HepG2 (cell line): ENCODE measurements around the gene GRK5. TPM values are rescaled to one million over a fixed set of nuclear protein-coding genes. Genes with fewer than 3 reads are reported as not detected.

ENCODE experiments used
- ATAC-seq: fragments of 200-7000 bp; cut with Tn5 transposase; 3 replicates; pipeline ENCODE4 v1.9.1; 2020; ENCODE audit warnings: mild to moderate bottlenecking, moderate library complexity
- BruUV-seq: library from RNA; stranded (reverse); fragments of 400-500 nt; replicated peaks from 2 replicates; lab custom pipeline; 2021; lab: Mats Ljungman, UMichigan
- CTCF ChIA-PET: fragments of 300-600 bp; formaldehyde crosslinking; extraction: SDS; loops from one replicate; lab custom pipeline; 2021; ENCODE audit warnings: low total read pairs, inconsistent platforms, low intra/inter-chr PET ratio; lab: Yijun Ruan, JAX
- POLR2A ChIA-PET: fragments of 350-600 bp; sonication (Branson Sonifier 250); formaldehyde crosslinking; loops from one replicate; lab custom pipeline; 2020; ENCODE audit warnings: antibody characterized with exemption, inconsistent platforms; lab: Yijun Ruan, JAX
- DNase-seq: peaks from one replicate; pipeline ENCODE4 v3.0.0-alpha.2; 2015; ENCODE audit warnings: low spot score
- FAIRE-seq: peaks from 3 replicates; lab custom pipeline; 2011; peaks lifted over from hg19 to GRCh38; lab: Jason Lieb, UNC
- H2AFZ ChIP-seq: one replicate; pipeline ENCODE4 v1.6.1; 2011; ENCODE audit warnings: low read length, inconsistent platforms
- H3K27ac ChIP-seq: fragments of 300-600 bp; 3 replicates; pipeline ENCODE4 v1.8.0; 2011; ENCODE audit warnings: mixed run types, mild to moderate bottlenecking, mixed read lengths, low read length, inconsistent platforms; ENCODE audit not compliant: insufficient read depth; ENCODE audit errors: extremely low read length
- H3K27me3 ChIP-seq, 2 experiments: fragments of 200-600 bp in 1 of 2; 2 replicates in 1 of 2; 3 replicates in 1 of 2; pipeline versions ENCODE4 v1.6.0 to v1.8.0; 2011; ENCODE audit warnings: low read length in 2 of 2, mild to moderate bottlenecking in 2 of 2, moderate library complexity in 2 of 2, inconsistent platforms in 1 of 2; ENCODE audit not compliant: insufficient read depth in 2 of 2, control insufficient read depth in 1 of 2
- H3K36me3 ChIP-seq, 2 experiments: fragments of 200-600 bp in 1 of 2; replicated peaks in 1 of 2; 2 replicates in 1 of 2; 3 replicates in 1 of 2; pipeline versions ENCODE4 v1.5.1 to v1.8.0; 2011; ENCODE audit warnings: low read length in 2 of 2, inconsistent platforms in 1 of 2; ENCODE audit not compliant: insufficient read depth in 2 of 2, control insufficient read depth in 1 of 2
- H3K4me1 ChIP-seq: 2 replicates; pipeline ENCODE4 v1.5.1; 2012; ENCODE audit warnings: low read length, inconsistent platforms; ENCODE audit not compliant: insufficient read depth
- H3K4me2 ChIP-seq: 2 replicates; pipeline ENCODE4 v1.6.0; 2011; ENCODE audit warnings: low read depth, low read length, inconsistent platforms
- H3K4me3 ChIP-seq, 3 experiments: fragments of 200-600 bp in 1 of 3; sonication (generic), shearing (Covaris generic) in 1 of 3; replicated peaks in 1 of 3; 2 replicates each; pipeline ENCODE4 v1.5.1; 2011 to 2016; ENCODE audit warnings: low read length in 3 of 3, inconsistent platforms in 2 of 3, low read depth in 2 of 3, mild to moderate bottlenecking in 2 of 3, control low read depth in 1 of 3, mixed read lengths in 1 of 3; ENCODE audit not compliant: insufficient read depth in 1 of 3
- H3K79me2 ChIP-seq: one replicate; pipeline ENCODE4 v1.6.1; 2011; ENCODE audit warnings: low read length, inconsistent platforms; ENCODE audit not compliant: insufficient read depth
- H3K9ac ChIP-seq: 2 replicates; pipeline ENCODE4 v1.6.0; 2011; ENCODE audit warnings: mild to moderate bottlenecking, low read depth, low read length, inconsistent platforms; ENCODE audit not compliant: insufficient read depth
- H3K9me3 ChIP-seq: 2 replicates; pipeline ENCODE4 v1.5.1; 2012; ENCODE audit warnings: mild to moderate bottlenecking, low read length
- H4K20me1 ChIP-seq: 2 replicates; pipeline ENCODE4 v1.6.0; 2011; ENCODE audit warnings: inconsistent platforms, mild to moderate bottlenecking, low read length, moderate library complexity; ENCODE audit not compliant: insufficient read depth
- FUBP1 ChIP-seq: sonication (generic); formaldehyde crosslinking; IDR thresholded peaks from 2 replicates; pipeline ENCODE4 v1.5.1; 2020; ENCODE audit warnings: missing genetic modification reagents, mild to moderate bottlenecking, borderline replicate concordance
- GATAD2A ChIP-seq: IDR thresholded peaks from 2 replicates; pipeline ENCODE4 v1.6.1; 2016
- MED13 ChIP-seq: sonication (generic); formaldehyde crosslinking; IDR thresholded peaks from 2 replicates; pipeline ENCODE4 v1.5.0; 2020; ENCODE audit warnings: missing genetic modification reagents
- NFYC ChIP-seq: IDR thresholded peaks from 2 replicates; pipeline ENCODE4 v1.6.1; 2016; ENCODE audit warnings: missing genetic modification reagents, missing compliant biosample characterization
- NR0B2 ChIP-seq: sonication (generic); formaldehyde crosslinking; IDR thresholded peaks from 2 replicates; pipeline ENCODE4 v1.4.0; 2020; ENCODE audit warnings: mild to moderate bottlenecking, missing genetic modification reagents
- REXO4 ChIP-seq: sonication (generic); formaldehyde crosslinking; IDR thresholded peaks from 2 replicates; pipeline ENCODE4 v1.8.0; 2022; ENCODE audit warnings: missing genetic modification reagents, mild to moderate bottlenecking, borderline replicate concordance
- RORA ChIP-seq: sonication (generic); formaldehyde crosslinking; IDR thresholded peaks from 2 replicates; pipeline ENCODE4 v1.5.0; 2020; ENCODE audit warnings: mild to moderate bottlenecking, missing genetic modification reagents, moderate library complexity
- SALL2 ChIP-seq: sonication (generic); formaldehyde crosslinking; IDR thresholded peaks from 2 replicates; pipeline ENCODE4 v1.8.1; 2023; ENCODE audit warnings: mild to moderate bottlenecking, missing genetic modification reagents, inconsistent platforms
- SETDB1 ChIP-seq: sonication (generic); formaldehyde crosslinking; IDR thresholded peaks from 2 replicates; pipeline ENCODE4 v1.5.1; 2020; ENCODE audit warnings: missing genetic modification reagents, mild to moderate bottlenecking, borderline replicate concordance
- YY1 ChIP-seq: IDR thresholded peaks from 2 replicates; pipeline ENCODE4 v1.6.1; 2011; ENCODE audit warnings: low read length, low read depth, moderate library complexity, mild to moderate bottlenecking; ENCODE audit not compliant: insufficient read depth, insufficient replicate concordance
- ZKSCAN5 ChIP-seq: sonication (generic); formaldehyde crosslinking; IDR thresholded peaks from 2 replicates; pipeline ENCODE4 v1.5.1; 2020; ENCODE audit warnings: mild to moderate bottlenecking, missing genetic modification reagents
- ZMYM2 ChIP-seq: sonication (generic); formaldehyde crosslinking; IDR thresholded peaks from 2 replicates; pipeline ENCODE4 v1.8.0; 2022; ENCODE audit warnings: mild to moderate bottlenecking, missing genetic modification reagents
- ZNF136 ChIP-seq: sonication (generic); formaldehyde crosslinking; IDR thresholded peaks from 2 replicates; pipeline ENCODE4 v1.8.1; 2022; ENCODE audit warnings: low read depth, mild to moderate bottlenecking, moderate library complexity, missing genetic modification reagents
- ZNF280B ChIP-seq: sonication (generic); formaldehyde crosslinking; IDR thresholded peaks from 2 replicates; pipeline ENCODE4 v1.5.0; 2020; ENCODE audit warnings: missing genetic modification reagents, mild to moderate bottlenecking, borderline replicate concordance
- ZNF460 ChIP-seq: sonication (generic); formaldehyde crosslinking; IDR thresholded peaks from 2 replicates; pipeline ENCODE4 v1.5.1; 2020; ENCODE audit warnings: missing genetic modification reagents, mild to moderate bottlenecking, borderline replicate concordance
- ZNF615 ChIP-seq: sonication (generic); formaldehyde crosslinking; IDR thresholded peaks from 2 replicates; pipeline ENCODE4 v1.5.0; 2020; ENCODE audit warnings: mild to moderate bottlenecking, missing genetic modification reagents, borderline replicate concordance
- ZNF629 ChIP-seq: sonication (generic); formaldehyde crosslinking; conservative IDR thresholded peaks from 2 replicates; pipeline ENCODE4 v1.5.0; 2020; ENCODE audit warnings: missing genetic modification reagents
- ZNF891 ChIP-seq: sonication (generic); formaldehyde crosslinking; IDR thresholded peaks from 2 replicates; pipeline ENCODE4 v1.5.0; 2020; ENCODE audit warnings: mild to moderate bottlenecking, missing genetic modification reagents
- WGBS: methylation state at CpG from one replicate; pipeline ENCODE4 v1.1.6; 2017; ENCODE audit warnings: low lambda C conversion rate; 5-methylcytosine and 5-hydroxymethylcytosine counted together
- in situ Hi-C: cut with HindIII; loops from 2 replicates; pipeline ENCODE4 v1.10.0; 2017; ENCODE audit warnings: low pct_unique_long_range_greater_than_20kb; ENCODE audit not compliant: extremely low pct_ligation_motif_present
- intact Hi-C: fragments of 100-400 bp; cut with micrococcal nuclease; formaldehyde crosslinking; loops from one replicate; pipeline ENCODE4 v1.10.0; 2022; ENCODE audit not compliant: unreplicated experiment
- polyA plus RNA-seq, 8 experiments: library from polyadenylated mRNA; depleted of rRNA in 3 of 8; stranded (reverse) in 7 of 8; unstranded in 1 of 8; fragments of >200 nt; fragmentation: Illumina TruSeq in 4 of 8; extraction: Trizol in 4 of 8; gene quantifications; 2 replicates each; pipeline versions ENCODE4 v1.2.1 to v1.2.3, GENCODE V29; 2011 to 2016; ENCODE audit warnings: low read depth in 4 of 8, missing spikeins in 1 of 8, mixed read lengths in 1 of 8; ENCODE audit not compliant: insufficient read depth in 1 of 8
- total RNA-seq, 5 experiments: library from RNA; depleted of rRNA; stranded (reverse); fragments of >200 nt; fragmentation: Illumina TruSeq; extraction: Trizol; gene quantifications; 2 replicates each; pipeline ENCODE4 v1.2.3, GENCODE V29; 2016; ENCODE audit warnings: low read depth in 1 of 5

The GRK5 gene
- total and polyA plus RNA-seq, 2 of the 13 experiments (the other 11 are each of a cell fraction or from before 2014, with no cell fraction given): 10.4 to 12.6 TPM

- Histone ChIP-seq H3K79me2 (no peaks in the 10 kb centered on the region), H3K4me3 (no peak overlapping the region), H2AFZ (no peak overlapping the region), H3K9ac (no peak overlapping the region), H3K36me3 (peaks cover 0 to 8% of the 10 kb centered on the region in 2 experiments; a peak in 3 of 5 replicates), H4K20me1 (no peaks in the 10 kb centered on the region), H3K27ac (no peak overlapping the region), H3K9me3 (no peaks in the 10 kb centered on the region), H3K27me3 (no peaks in the 10 kb centered on the region), H3K4me2 (no peak overlapping the region), H3K4me1 (peaks cover 46% of the 10 kb centered on the region)
- in situ Hi-C loops: no loop called here
- no TSS peak for BruUV-seq
- 69% methylated on average over 4 of the region's 4 CpGs for WGBS
- POLR2A ChIA-PET: interaction anchor here (2.9 kb wide), 1 partner anchor 14 kb away, joined by 12 read pairs; no protein-coding TSS in a partner anchor
- no peak for ATAC-seq
- no peak for DNase-seq
- CTCF ChIA-PET: no interaction called here
- intact Hi-C loops: no loop called here
- no peak for FAIRE-seq
- no peak for TF ChIP-seq SALL2 (CRISPR knock-in tag)
- TF ChIP-seq ZNF280B (CRISPR knock-in tag): no peak
- TF ChIP-seq MED13 (CRISPR knock-in tag): no peak
- no peak for TF ChIP-seq NR0B2
- TF ChIP-seq ZKSCAN5 (CRISPR knock-in tag): no peak
- no peak for TF ChIP-seq REXO4
- no peak for TF ChIP-seq NFYC
- TF ChIP-seq GATAD2A (CRISPR knock-in tag): no peak
- TF ChIP-seq YY1: no peak
- no peak for TF ChIP-seq RORA (CRISPR knock-in tag)
- no peak for TF ChIP-seq ZMYM2 (CRISPR knock-in tag)
- no peak for TF ChIP-seq ZNF460 (CRISPR knock-in tag)
- no peak for TF ChIP-seq ZNF891
- TF ChIP-seq ZNF136 (CRISPR knock-in tag): no peak
- no peak for TF ChIP-seq FUBP1 (CRISPR knock-in tag)
- no peak for TF ChIP-seq ZNF629 (CRISPR knock-in tag)
- TF ChIP-seq ZNF615 (CRISPR knock-in tag): no peak
- no peak for TF ChIP-seq SETDB1 (CRISPR knock-in tag)
Measured at GRCh38 chr10:119337223-119337622, 129.9 kb downstream of the GRK5 start.
